Breast epithelium (tissue), 4 donors: Measurements from ENCODE around the gene PRKAG1. TPM values are rescaled to one million over a fixed set of nuclear protein-coding genes. Genes with fewer than 3 reads are reported as not detected.

Experiments used
- DNase-seq, 2 donors: peaks; one replicate each; pipeline ENCODE4 v3.0.0-alpha.2; 2019; ENCODE audit warnings: low spot score in 2 of 2
- H3K27ac ChIP-seq, 2 donors: fragments of 200-600 bp; sonication (generic) in 1 of 2; one replicate each; pipeline ENCODE4 v1.5.1; 2016 to 2019; ENCODE audit warnings: mild to moderate bottlenecking in 1 of 2
- H3K27me3 ChIP-seq, 2 donors: fragments of 200-600 bp; sonication (generic) in 1 of 2; one replicate each; pipeline versions ENCODE4 v1.5.1 to v1.6.0; 2017 to 2019; ENCODE audit warnings: control low read depth in 1 of 2, mild to moderate bottlenecking in 1 of 2
- H3K36me3 ChIP-seq: fragments of 200-600 bp; one replicate; pipeline ENCODE4 v1.5.1; 2019
- H3K4me1 ChIP-seq, 2 donors: fragments of 200-600 bp; sonication (generic); one replicate each; pipeline ENCODE4 v1.5.1; 2016 to 2019; ENCODE audit warnings: control low read depth in 1 of 2
- H3K4me3 ChIP-seq, 3 donors: fragments of 200-600 bp; sonication (generic); 1 replicate in 2 of 3; 2 replicates in 1 of 3; pipeline ENCODE4 v1.5.1; 2016 to 2019; ENCODE audit warnings: mild to moderate bottlenecking in 3 of 3, moderate library complexity in 2 of 3
- H3K9me3 ChIP-seq, 2 donors: fragments of 200-600 bp; sonication (generic) in 1 of 2; one replicate each; pipeline ENCODE4 v1.5.1; 2016 to 2019; ENCODE audit warnings: control low read depth in 1 of 2
- POLR2A ChIP-seq: fragments of 450-650 bp; IDR thresholded peaks from one replicate; pipeline ENCODE4 v1.6.1; 2016; ENCODE audit warnings: antibody characterized with exemption, mild to moderate bottlenecking, moderate library complexity
- POLR2AphosphoS5 ChIP-seq, 3 donors: sonication (generic); formaldehyde crosslinking; IDR thresholded peaks; one replicate each; pipeline ENCODE4 v1.6.1; 2017; ENCODE audit warnings: antibody characterized with exemption in 3 of 3
- intact Hi-C: fragments of 100-400 bp; cut with DNase I; formaldehyde crosslinking; loops from one replicate; pipeline ENCODE4 v1.15.1; 2023; ENCODE audit warnings: low total_unique reads
- total RNA-seq, 3 donors: library from RNA; depleted of rRNA; stranded (reverse); fragments of >200 nt; gene quantifications; one replicate each; pipeline ENCODE4 v1.1.0, GENCODE V29; 2016
- TF ChIP-seq, protein P1 (sequence below), 3 donors: fragments of 450-650 bp; IDR thresholded peaks; one replicate each; pipeline ENCODE4 v1.5.1; 2016 to 2017; ENCODE audit warnings: antibody characterized with exemption in 3 of 3, mild to moderate bottlenecking in 3 of 3, moderate library complexity in 3 of 3

PRKAG1 gene
- total RNA-seq, 3 donors from 2014 or later, result 50.5 to 84.3 (median 54.0) TPM

DNA sequence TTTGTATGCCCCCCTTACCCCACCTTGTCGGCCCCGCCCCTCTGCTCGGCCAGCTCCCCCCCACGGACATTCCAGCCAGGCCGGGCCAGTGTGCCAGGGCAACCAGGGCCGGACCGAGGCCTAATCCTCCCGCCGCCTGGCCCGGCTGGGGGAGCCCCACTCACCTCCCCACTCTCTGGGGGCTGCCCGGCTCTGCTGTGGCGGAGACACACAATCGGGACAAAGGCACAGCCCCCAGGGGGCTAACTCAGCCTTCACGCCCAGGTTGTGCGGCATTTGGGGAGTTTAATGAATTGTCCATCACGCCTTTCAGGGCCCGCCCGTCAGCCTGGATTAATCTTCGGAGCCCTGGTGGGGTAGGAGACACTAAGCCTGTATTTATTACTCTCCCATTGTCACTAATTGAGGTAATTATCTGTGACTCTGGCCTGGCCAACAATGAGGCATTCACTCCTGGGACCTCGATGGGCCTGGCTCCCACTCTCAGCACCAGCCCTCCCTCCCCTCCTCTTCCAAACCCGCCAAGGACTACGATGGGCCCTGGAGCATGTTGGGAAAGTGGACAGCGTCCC lies 31.8 kb downstream of the PRKAG1 start:
- no peak for DNase-seq
- Histone ChIP-seq H3K9me3 (no peaks in the 10 kb centered on the region), H3K27ac (no peak overlapping the region), H3K27me3 (peaks cover 0 to 10% of the 10 kb centered on the region in 2 donors), H3K36me3 (no peaks in the 10 kb centered on the region), H3K4me1 (no peaks in the 10 kb centered on the region), H3K4me3 (no peak overlapping the region)
- intact Hi-C loops, result no loop called here
- TF ChIP-seq, protein P1, sequence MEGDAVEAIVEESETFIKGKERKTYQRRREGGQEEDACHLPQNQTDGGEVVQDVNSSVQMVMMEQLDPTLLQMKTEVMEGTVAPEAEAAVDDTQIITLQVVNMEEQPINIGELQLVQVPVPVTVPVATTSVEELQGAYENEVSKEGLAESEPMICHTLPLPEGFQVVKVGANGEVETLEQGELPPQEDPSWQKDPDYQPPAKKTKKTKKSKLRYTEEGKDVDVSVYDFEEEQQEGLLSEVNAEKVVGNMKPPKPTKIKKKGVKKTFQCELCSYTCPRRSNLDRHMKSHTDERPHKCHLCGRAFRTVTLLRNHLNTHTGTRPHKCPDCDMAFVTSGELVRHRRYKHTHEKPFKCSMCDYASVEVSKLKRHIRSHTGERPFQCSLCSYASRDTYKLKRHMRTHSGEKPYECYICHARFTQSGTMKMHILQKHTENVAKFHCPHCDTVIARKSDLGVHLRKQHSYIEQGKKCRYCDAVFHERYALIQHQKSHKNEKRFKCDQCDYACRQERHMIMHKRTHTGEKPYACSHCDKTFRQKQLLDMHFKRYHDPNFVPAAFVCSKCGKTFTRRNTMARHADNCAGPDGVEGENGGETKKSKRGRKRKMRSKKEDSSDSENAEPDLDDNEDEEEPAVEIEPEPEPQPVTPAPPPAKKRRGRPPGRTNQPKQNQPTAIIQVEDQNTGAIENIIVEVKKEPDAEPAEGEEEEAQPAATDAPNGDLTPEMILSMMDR (IDR thresholded peaks at IDR 0.05), result no peak
- no peak for TF ChIP-seq POLR2A
- TF ChIP-seq POLR2AphosphoS5 (IDR thresholded peaks at IDR 0.05), result no peak

DNA sequence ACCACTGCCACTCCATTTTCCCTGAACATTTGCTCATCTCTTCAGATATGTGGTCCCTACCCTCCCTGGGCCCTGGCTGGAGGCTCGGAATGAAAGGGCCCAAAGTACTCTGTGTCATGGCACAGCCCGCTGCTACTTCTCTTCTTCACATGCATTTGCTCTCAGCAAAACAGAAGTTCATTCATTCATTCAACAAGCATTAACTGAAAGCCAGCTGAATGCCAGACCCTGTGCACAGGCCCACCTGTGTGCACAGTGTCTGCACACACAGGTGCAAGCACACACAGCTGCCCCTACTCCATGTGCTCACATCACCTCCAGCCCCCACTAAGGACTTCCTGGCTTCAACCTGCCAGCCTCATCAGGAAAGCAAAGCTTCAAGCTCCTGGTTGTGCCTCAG lies 32.7 kb downstream of the PRKAG1 start:
- Histone ChIP-seq H3K4me1 (peaks cover 2 to 5% of the 10 kb centered on the region in 2 donors), H3K27ac (no peak overlapping the region), H3K4me3 (no peak overlapping the region), H3K27me3 (peaks cover 0 to 19% of the 10 kb centered on the region in 2 donors), H3K36me3 (no peaks in the 10 kb centered on the region), H3K9me3 (no peaks in the 10 kb centered on the region)
- TF ChIP-seq POLR2AphosphoS5 (IDR thresholded peaks at IDR 0.05) (no peak), POLR2A (no peak)
- TF ChIP-seq, protein P1 (IDR thresholded peaks at IDR 0.05), result no peak
- intact Hi-C loops, result no loop called here
- no peak for DNase-seq

DNA sequence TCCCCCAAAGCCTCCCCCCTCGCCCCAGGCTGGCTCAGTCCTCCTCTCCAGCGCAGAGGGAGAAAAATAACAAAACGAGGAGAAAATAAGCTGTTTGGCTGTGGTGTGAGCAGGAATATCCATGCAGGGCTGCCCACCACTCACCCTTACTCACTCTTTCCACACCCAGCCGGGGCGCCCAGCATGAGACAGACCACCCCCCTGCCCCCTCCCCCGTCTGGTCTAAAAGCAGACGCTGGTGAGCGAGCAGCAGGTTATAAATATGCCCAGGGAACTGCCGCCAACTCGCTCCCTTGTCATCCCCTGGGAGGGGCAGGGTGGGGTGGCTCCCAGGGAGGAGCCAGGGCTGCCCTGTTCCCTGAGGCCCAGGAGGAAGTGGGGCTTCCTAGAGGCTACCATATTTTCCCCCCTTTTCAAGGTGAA lies 33.1 kb downstream of the PRKAG1 start:
- DNase-seq, result no peak
- H3K27me3 ChIP-seq, result peaks cover 0 to 24% of the 10 kb centered on the region in 2 donors
- H3K9me3 ChIP-seq, result no peaks in the 10 kb centered on the region
- H3K4me3 ChIP-seq, result no peak overlapping the region
- intact Hi-C loops, result no loop called here
- H3K4me1 ChIP-seq, result peaks cover 6 to 9% of the 10 kb centered on the region in 2 donors
- TF ChIP-seq POLR2A, result no peak
- TF ChIP-seq, protein P1 (IDR thresholded peaks at IDR 0.05), result no peak
- no peak overlapping the region for H3K27ac ChIP-seq
- no peaks in the 10 kb centered on the region for H3K36me3 ChIP-seq

DNA sequence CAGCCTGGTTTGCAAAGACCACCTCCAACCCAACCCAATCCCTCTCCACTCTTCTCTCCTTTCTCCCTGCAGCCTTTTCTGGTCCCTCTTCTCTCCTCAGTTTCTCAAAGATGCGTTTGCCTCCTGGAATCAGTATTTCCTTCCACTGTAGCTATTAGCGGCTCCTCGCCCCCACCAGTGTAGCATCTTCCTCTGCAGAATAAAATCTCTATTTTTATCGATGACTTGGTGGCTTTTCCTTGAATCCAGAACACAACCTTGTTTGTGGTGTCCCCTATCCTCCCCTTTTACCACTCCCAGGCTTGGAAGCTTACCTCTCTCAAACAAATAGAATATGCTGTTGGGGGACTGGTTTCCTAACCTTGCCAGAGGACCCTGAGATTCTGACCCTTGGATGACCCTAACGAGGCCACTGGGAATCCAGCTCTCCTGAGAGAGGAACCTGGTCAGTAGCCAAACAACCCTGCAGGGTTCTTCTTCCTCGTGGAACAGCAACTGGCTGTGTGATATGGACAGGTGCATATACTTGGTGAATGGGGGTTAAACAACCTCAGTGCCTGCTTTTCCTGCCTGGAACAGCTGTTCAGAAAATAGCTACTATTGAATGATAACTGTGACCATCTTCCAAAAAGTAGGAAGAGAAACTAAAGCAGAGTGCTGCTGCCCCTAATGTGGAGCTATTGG lies 36.0 kb downstream of the PRKAG1 start:
- no peak overlapping the region for H3K4me3 ChIP-seq
- H3K27me3 ChIP-seq, result peaks cover 3 to 49% of the 10 kb centered on the region in 2 donors
- intact Hi-C loops, result no loop called here
- H3K9me3 ChIP-seq, result no peaks in the 10 kb centered on the region
- TF ChIP-seq POLR2AphosphoS5 (IDR thresholded peaks at IDR 0.05) (no peak), POLR2A (no peak)
- TF ChIP-seq, protein P1 (IDR thresholded peaks at IDR 0.05), result no peak
- H3K27ac ChIP-seq, result no peak overlapping the region
- peaks cover 18 to 32% of the 10 kb centered on the region in 2 donors for H3K4me1 ChIP-seq
- no peaks in the 10 kb centered on the region for H3K36me3 ChIP-seq
- no peak for DNase-seq

DNA sequence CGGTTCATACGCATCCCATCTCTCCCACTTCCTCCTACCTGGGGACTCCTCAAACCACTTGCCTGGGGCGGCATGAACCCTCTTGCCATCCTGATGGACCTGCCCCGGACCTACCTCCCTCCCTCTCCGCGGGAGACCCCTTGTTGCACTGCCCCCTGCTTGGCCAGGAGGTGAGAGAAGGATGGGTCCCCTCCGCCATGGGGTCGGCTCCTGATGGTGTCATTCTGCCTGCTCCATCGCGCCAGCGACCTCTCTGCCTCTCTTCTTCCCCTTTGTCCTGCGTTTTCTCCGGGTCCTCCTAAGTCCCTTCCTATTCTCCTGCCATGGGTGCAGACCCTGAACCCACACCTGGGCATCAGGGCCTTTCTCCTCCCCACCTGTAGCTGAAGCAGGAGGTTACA lies 36.8 kb downstream of the PRKAG1 start:
- intact Hi-C loops, result no loop called here
- peaks cover 18 to 32% of the 10 kb centered on the region in 2 donors for H3K4me1 ChIP-seq
- H3K27me3 ChIP-seq, result peaks cover 3 to 56% of the 10 kb centered on the region in 2 donors
- TF ChIP-seq, protein P1 (IDR thresholded peaks at IDR 0.05), result no peak
- no peak for TF ChIP-seq POLR2A
- no peak for TF ChIP-seq POLR2AphosphoS5 (IDR thresholded peaks at IDR 0.05)
- H3K4me3 ChIP-seq, result peak overlapping the region in 2 of 3 donors; percentile 42 to 66
- no peak overlapping the region for H3K27ac ChIP-seq
- no peaks in the 10 kb centered on the region for H3K9me3 ChIP-seq
- H3K36me3 ChIP-seq, result no peaks in the 10 kb centered on the region
- no peak for DNase-seq
